ENCODE measurements around the gene MYO1D.

The MYO1D gene

GRCh38 chr17:32755045-32755805 is 121.7 kb downstream of the MYO1D start:
- peak; percentile 34 for DNase-seq (ENCODE audit: extremely low spot score)
- CTCF ChIA-PET: interaction anchor here (0.7 to 3.0 kb wide), 15 partner anchors 11 to 310 kb away, joined by 3 to 25 read pairs (median 4); partner anchors contain the start of genes CDK5R1, MYO1D and PSMD11
- POLR2A ChIA-PET: no interaction called here
- TF ChIP-seq, protein P1, sequence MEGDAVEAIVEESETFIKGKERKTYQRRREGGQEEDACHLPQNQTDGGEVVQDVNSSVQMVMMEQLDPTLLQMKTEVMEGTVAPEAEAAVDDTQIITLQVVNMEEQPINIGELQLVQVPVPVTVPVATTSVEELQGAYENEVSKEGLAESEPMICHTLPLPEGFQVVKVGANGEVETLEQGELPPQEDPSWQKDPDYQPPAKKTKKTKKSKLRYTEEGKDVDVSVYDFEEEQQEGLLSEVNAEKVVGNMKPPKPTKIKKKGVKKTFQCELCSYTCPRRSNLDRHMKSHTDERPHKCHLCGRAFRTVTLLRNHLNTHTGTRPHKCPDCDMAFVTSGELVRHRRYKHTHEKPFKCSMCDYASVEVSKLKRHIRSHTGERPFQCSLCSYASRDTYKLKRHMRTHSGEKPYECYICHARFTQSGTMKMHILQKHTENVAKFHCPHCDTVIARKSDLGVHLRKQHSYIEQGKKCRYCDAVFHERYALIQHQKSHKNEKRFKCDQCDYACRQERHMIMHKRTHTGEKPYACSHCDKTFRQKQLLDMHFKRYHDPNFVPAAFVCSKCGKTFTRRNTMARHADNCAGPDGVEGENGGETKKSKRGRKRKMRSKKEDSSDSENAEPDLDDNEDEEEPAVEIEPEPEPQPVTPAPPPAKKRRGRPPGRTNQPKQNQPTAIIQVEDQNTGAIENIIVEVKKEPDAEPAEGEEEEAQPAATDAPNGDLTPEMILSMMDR (IDR thresholded peaks at IDR 0.05; ENCODE audit: control extremely low read depth, extremely low read depth, low read depth, missing control alignments): peak; percentile 31

- CTCF ChIA-PET: interaction anchor here (2.4 to 3.0 kb wide), 2 partner anchors 124 to 269 kb away, joined by 7 to 25 read pairs; partner anchors contain the start of gene MYO1D
- DNase-seq (ENCODE audit: extremely low spot score): no peak
- POLR2A ChIA-PET: no interaction called here
- TF ChIP-seq, protein P1 (IDR thresholded peaks at IDR 0.05; ENCODE audit: control extremely low read depth, extremely low read depth, low read depth, missing control alignments): no peak
Observed at GRCh38 chr17:32752934-32753333, 124.0 kb downstream of the MYO1D start.

DNA sequence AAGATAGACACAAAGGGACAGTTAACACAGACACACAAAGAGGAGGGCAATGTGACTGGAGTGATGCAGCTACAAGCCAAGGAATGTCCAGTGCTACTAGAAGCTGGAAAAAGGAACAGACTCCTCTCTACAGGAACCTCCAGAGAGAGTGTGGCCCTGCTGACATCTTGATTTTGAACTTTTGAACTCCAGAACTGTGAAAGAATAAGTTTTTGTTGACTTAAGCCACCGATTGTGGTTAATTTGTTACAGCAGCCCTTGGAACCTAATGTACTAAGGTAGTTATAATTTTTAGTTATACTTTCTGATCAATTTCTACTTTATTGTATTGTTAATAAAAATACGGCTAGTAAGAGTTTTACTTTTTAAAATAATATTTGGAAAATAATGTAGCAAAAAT is 129.1 kb downstream of the MYO1D start:
- no peak for DNase-seq (ENCODE audit: extremely low spot score)
- POLR2A ChIA-PET: no interaction called here
- TF ChIP-seq, protein P1 (IDR thresholded peaks at IDR 0.05; ENCODE audit: control extremely low read depth, extremely low read depth, low read depth, missing control alignments): no peak
- CTCF ChIA-PET: interaction anchor here (0.8 to 1.6 kb wide), 4 partner anchors 9 to 264 kb away, joined by 3 to 4 read pairs (median 3); no protein-coding TSS in a partner anchor

DNA sequence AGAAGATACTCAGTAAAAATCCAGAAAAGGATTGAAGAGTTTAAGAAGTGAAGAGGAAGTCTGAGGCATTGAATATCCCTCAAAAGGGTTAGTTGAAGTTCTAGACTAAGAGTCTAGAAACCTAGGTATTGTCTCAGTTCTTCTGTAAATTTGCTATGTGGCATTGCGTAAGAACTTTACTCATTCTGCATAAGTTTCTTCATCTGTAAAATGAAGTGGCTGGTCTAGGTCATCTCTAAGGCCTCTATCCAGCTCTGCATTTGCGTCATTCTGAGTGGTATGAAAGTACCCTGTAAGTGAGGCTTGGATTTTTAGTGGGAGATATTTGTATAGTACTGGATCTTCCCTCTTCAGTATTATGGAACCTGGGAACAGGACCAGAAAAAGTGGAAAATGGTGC is 130.2 kb downstream of the MYO1D start:
- ChIA-PET POLR2A (no interaction called here), CTCF (interaction anchor here (1.5 kb wide), 2 partner anchors 54 to 259 kb away, joined by 3 read pairs; no protein-coding TSS in a partner anchor)
- TF ChIP-seq, protein P1 (IDR thresholded peaks at IDR 0.05; ENCODE audit: control extremely low read depth, extremely low read depth, low read depth, missing control alignments): no peak
- no peak for DNase-seq (ENCODE audit: extremely low spot score)

- POLR2A ChIA-PET: no interaction called here
- TF ChIP-seq, protein P1 (IDR thresholded peaks at IDR 0.05; ENCODE audit: control extremely low read depth, extremely low read depth, low read depth, missing control alignments): no peak
- DNase-seq (ENCODE audit: extremely low spot score): no peak
- CTCF ChIA-PET: interaction anchor here (1.1 to 1.7 kb wide), 5 partner anchors 10 to 284 kb away, joined by 3 to 8 read pairs (median 3); no protein-coding TSS in a partner anchor
Observed at GRCh38 chr17:32746280-32746679, 130.6 kb downstream of the MYO1D start.

DNA sequence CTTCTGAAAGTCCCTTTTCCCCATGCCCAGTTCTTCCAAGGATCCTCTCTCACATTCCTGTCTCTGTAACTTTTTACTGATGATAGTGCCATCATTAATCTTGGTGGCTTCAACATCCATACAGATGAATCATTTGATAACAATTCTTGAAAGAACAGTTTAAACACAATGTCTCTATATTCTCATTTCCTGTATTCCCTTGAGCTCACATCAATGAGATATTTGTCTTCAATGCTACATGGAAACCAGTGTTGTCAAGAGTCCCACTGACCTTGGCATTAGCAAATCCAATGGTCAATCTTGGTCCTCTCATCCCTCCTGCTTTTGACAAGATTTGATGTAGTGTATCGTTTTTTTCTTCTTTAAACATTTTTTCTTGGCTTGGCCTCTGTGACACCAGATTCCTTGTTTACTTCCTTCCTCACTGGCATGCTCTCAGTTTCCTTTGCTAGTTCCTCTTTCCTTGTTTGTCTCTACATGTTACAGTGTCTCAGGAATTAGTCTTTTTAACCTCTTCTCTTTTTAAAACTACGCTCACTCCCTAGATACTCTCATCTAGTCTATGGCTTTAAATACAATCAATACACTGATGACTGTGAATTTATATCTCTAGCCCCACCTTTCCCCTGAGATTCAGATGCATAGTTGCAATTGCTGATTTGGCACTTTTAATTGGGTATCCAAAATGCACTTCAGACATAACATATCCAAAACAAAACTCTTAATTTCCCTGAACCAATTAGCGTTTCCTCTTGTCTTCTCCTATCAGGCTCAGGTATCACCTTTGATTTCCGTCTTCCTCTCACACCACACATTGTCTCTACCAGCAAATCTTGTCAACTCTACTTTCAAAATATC is 134.0 kb downstream of the MYO1D start:
- ChIA-PET POLR2A (no interaction called here), CTCF (no interaction called here)
- TF ChIP-seq, protein P1 (IDR thresholded peaks at IDR 0.05; ENCODE audit: control extremely low read depth, extremely low read depth, low read depth, missing control alignments): no peak
- no peak for DNase-seq (ENCODE audit: extremely low spot score)
